ENCODE results near the gene C12orf43.

The C12orf43 gene

DNA sequence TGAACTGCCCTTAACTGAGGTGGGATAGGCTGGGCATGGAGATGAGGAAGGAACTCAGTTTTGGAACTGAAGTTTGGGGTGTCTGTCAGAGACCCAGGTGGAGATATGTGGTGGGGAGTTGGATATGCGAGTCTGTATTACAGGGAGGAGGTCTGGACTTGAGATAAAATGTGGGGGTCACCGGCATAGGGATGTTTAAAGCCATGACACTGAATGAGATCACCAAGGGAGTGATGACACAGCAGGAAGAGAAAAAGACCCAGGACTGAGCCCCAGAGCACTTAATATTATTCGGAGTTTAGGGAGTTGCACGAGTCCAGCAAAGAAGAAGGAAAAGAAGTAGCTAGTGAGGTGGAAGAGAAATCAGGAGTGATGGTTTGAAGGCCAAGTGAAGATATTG is 26.8 kb upstream of the C12orf43 start:
- Mint-ChIP-seq H3K36me3 (peaks cover 2 to 3% of the 10 kb centered on the region in 2 donors), H3K27me3 (peaks cover 40 to 61% of the 10 kb centered on the region in 2 donors), H3K4me3 (no peak overlapping the region), H3K9me3 (peaks cover 0 to 2% of the 10 kb centered on the region in 2 donors), H3K27ac (no peak overlapping the region), H3K4me1 (peaks cover 8 to 13% of the 10 kb centered on the region in 2 donors)
- DNase-seq (no peak), ATAC-seq (replicated peaks) (no peak)

DNA sequence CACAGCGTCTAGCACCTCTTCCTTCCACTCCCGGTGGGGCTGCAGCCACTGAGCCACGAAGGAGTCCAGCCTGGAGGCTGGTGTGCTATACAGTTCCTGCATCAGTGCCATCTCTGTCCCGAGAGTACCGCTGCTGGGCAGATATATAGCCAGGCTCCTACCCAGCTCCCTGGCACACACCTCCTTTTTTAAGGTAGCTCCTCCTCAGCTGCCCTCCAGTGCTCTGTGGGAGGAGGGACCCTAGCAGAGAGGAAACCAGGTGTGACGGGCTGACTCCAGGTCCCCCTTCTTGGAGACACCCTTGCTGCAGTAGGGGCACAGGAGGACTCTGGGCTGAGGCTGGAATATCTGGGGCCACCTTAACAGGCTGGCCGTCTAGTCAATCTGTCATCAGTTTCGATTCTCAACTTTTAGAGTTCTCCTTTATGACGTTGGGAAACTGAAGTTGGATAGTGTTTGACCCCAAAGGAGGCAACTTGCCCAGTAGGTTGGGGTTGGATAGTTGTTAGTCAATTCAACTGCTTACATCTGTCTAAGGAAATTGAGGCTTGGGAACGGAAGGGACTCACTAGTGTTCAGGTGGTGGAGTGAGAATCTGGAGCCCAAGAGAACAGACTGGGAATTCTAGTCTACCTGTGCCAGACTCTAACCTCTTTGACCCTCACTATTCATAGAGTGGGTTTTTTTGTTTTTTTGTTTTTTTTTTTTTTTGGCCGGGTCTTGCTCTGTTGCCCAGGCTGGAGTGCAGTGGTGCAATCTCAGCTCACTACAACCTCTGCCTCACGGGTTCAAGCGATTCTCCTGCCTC is 22.8 kb upstream of the C12orf43 start, which contains the start of gene OASL:
Gene OASL (minus strand): TSS at position 386 of the 808 bp plus-strand sequence. CDS start 275 bp downstream, at position 111.
- H3K4me3 Mint-ChIP-seq = peak within 1 kb of the TSS; percentile 88 to 91
- ATAC-seq (replicated peaks) (peak; percentile 94 to 96), DNase-seq (peak; percentile 49)
- H3K27me3 Mint-ChIP-seq = peaks cover 57 to 65% of the 10 kb centered on the region in 2 donors
- H3K4me1 Mint-ChIP-seq = peaks cover 12 to 19% of the 10 kb centered on the region in 2 donors
- H3K9me3 Mint-ChIP-seq = peaks cover 0 to 2% of the 10 kb centered on the region in 2 donors
- peak within 1 kb of the TSS; percentile 82 for H3K27ac Mint-ChIP-seq
- H3K36me3 Mint-ChIP-seq = peaks cover 3 to 4% of the 10 kb centered on the region in 2 donors

DNA sequence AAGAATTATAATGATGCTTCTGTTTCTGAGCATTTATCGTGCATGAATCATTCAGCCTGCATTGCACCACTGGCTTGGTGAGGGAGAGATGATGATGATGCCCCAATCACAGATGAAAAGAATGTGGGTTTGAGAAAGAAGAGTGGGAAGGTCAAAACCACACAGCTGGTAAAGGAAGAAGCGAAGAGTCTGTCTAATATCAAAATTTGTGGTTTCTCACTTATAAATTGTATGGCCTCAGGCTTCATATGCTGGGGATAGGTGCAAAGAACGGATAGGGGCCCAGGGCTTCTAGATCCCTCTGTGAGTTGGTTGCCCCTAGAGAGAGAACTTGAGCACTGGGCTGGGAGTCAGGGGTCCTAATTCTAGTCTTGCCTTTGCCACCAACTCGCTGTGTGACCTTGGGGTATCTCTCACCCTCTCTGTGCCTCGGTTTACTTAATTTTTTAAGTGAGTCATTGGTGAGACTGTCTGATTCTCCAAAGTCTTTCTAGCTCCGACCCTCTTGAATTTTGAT is 20.6 kb upstream of the C12orf43 start:
- Mint-ChIP-seq H3K36me3 (peaks cover 6% of the 10 kb centered on the region in 2 donors), H3K9me3 (peaks cover 0 to 2% of the 10 kb centered on the region in 2 donors), H3K27ac (no peak overlapping the region), H3K27me3 (peaks cover 53 to 61% of the 10 kb centered on the region in 2 donors), H3K4me1 (peaks cover 13 to 19% of the 10 kb centered on the region in 2 donors), H3K4me3 (no peak overlapping the region)
- no peak for ATAC-seq (replicated peaks)
- no peak for DNase-seq

GRCh38 chr12:121034616-121035305 is 18.5 kb upstream of the C12orf43 start:
- peaks cover 13 to 19% of the 10 kb centered on the region in 2 donors for H3K4me1 Mint-ChIP-seq

DNA sequence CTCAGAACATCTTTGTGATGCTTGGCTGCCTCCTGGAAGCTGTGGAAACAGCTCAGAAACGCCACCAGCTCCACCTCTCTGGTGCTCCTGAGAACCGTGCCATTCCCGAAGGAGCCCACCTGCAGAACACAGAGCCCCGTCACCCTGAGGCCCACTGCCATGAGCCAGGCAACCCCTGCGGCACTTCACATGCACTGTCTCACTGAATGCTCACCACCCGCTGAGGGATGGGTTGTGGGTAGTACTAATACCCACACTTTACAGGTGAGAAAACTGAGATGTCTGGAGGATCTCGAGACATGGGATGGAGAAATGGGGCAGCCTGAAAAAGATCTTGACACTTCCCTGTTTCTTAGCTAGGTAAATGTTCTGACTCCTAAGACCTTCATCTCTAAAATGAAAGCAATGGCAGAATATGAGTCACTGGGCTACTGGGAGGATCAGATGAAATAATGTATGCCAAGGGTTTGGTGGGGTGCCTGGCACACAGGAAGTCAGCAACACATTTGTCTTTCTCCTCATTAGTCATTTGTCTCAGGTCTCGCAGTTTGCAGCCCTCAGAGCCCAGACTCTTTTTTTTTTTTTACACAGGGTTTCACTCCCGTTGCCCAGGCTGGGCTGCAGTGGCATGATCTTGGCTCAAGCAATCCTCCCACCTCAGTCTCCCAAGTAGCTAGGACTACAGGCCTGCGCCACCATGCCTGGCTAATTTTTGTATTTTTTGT is 17.5 kb upstream of the C12orf43 start:
- no peak overlapping the region for H3K4me3 Mint-ChIP-seq
- H3K9me3 Mint-ChIP-seq = no peaks in the 10 kb centered on the region
- H3K4me1 Mint-ChIP-seq = peaks cover 10 to 13% of the 10 kb centered on the region in 2 donors
- peaks cover 3 to 4% of the 10 kb centered on the region in 2 donors for H3K36me3 Mint-ChIP-seq
- H3K27ac Mint-ChIP-seq = no peak overlapping the region
- no peak for DNase-seq
- H3K27me3 Mint-ChIP-seq = peaks cover 41 to 48% of the 10 kb centered on the region in 2 donors
- peak; percentile 31 to 41 for ATAC-seq (replicated peaks)

More at GRCh38 chr12:121034616-121035305, 18.5 kb upstream of the C12orf43 start:
- Mint-ChIP-seq H3K27me3 (peaks cover 44 to 53% of the 10 kb centered on the region in 2 donors), H3K9me3 (peaks cover 0 to 2% of the 10 kb centered on the region in 2 donors), H3K36me3 (peaks cover 6% of the 10 kb centered on the region in 2 donors), H3K27ac (peak overlapping the region; percentile 49), H3K4me3 (no peak overlapping the region)
- no peak for ATAC-seq (replicated peaks)
- DNase-seq = no peak

DNA sequence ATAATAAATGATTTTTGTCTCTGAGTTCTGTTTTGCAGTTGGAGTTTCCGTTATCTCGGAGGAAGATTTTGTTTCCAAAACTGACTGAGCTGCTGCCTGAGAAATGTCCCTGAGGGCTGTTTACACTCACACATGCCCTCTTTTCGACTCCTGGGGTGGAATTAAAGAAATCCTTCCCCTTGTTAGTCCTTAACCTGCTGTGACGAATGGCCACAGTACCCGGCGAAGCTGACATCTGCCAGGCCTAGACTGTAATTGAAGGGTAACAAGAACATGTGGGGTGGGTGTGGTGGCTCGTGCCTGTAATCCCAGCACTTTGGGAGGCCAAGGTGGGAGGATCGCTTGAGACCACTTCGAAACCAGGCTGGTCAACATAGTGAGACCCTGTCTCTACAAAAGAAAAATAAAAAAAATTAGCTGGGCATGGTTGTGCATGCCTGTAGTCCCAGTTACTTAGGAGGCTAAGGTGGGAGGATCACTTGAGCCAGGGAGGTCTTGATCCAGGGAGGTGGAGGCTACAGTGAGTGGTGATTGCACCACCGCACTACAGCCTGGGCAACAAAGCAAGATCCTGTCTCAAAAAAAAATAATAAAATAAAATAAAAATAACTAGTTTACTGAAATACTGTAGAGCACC is 14.4 kb upstream of the C12orf43 start:
- Mint-ChIP-seq H3K27me3 (peaks cover 46 to 57% of the 10 kb centered on the region in 2 donors), H3K4me1 (peaks cover 0 to 1% of the 10 kb centered on the region in 2 donors), H3K9me3 (peaks cover 0 to 1% of the 10 kb centered on the region in 2 donors), H3K36me3 (peaks cover 3 to 4% of the 10 kb centered on the region in 2 donors), H3K27ac (no peak overlapping the region), H3K4me3 (no peak overlapping the region)
- ATAC-seq (replicated peaks) = no peak
- DNase-seq = no peak

- Mint-ChIP-seq H3K4me1 (no peaks in the 10 kb centered on the region), H3K27me3 (peaks cover 20 to 23% of the 10 kb centered on the region in 2 donors), H3K4me3 (no peak overlapping the region), H3K36me3 (peaks cover 0 to 3% of the 10 kb centered on the region in 2 donors), H3K27ac (no peak overlapping the region), H3K9me3 (peaks cover 0 to 1% of the 10 kb centered on the region in 2 donors)
- DNase-seq = no peak
- no peak for ATAC-seq (replicated peaks)
Measured at GRCh38 chr12:121026274-121027045, 10.2 kb upstream of the C12orf43 start.

- no peaks in the 10 kb centered on the region for H3K4me1 Mint-ChIP-seq
- ATAC-seq (replicated peaks) = no peak
- no peak overlapping the region for H3K27ac Mint-ChIP-seq
- DNase-seq = no peak
- peaks cover 0 to 3% of the 10 kb centered on the region in 2 donors for H3K36me3 Mint-ChIP-seq
- H3K27me3 Mint-ChIP-seq = peaks cover 16 to 17% of the 10 kb centered on the region in 2 donors
- peaks cover 0 to 1% of the 10 kb centered on the region in 2 donors for H3K9me3 Mint-ChIP-seq
- no peak overlapping the region for H3K4me3 Mint-ChIP-seq
Measured at GRCh38 chr12:121025442-121026226, 9.3 kb upstream of the C12orf43 start.

- Mint-ChIP-seq H3K4me1 (no peaks in the 10 kb centered on the region), H3K27ac (no peak overlapping the region), H3K36me3 (peaks cover 0 to 3% of the 10 kb centered on the region in 2 donors), H3K9me3 (peaks cover 0 to 1% of the 10 kb centered on the region in 2 donors), H3K27me3 (peaks cover 16 to 17% of the 10 kb centered on the region in 2 donors), H3K4me3 (no peak overlapping the region)
- DNase-seq = no peak
- no peak for ATAC-seq (replicated peaks)
Measured at GRCh38 chr12:121023799-121024198, 7.5 kb upstream of the C12orf43 start.

- no peaks in the 10 kb centered on the region for H3K4me1 Mint-ChIP-seq
- no peak for DNase-seq
Measured at GRCh38 chr12:121022713-121023112, 6.4 kb upstream of the C12orf43 start.

DNA sequence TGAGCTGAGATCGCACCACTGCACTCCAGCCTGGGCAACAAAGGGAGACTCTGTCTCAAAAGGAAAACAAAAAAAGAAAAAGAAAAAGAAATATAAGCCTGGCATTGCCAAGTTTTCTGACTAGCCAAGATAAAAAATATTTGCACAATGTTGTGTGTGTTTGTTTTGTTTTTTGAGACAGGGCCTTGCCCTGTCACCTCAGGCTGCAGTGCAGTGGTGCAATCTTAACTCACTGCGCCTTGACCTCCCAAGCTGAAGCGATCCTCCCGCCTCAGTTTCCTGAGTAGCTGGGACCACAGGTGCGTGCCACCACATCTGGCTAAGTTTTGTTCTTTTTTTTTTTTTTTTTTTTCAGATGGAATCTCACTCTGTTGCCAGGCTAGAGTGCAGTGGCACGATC is 5.5 kb upstream of the C12orf43 start:
- peaks cover 0 to 3% of the 10 kb centered on the region in 2 donors for H3K36me3 Mint-ChIP-seq
- no peak for ATAC-seq (replicated peaks)

More at GRCh38 chr12:121022713-121023112, 6.4 kb upstream of the C12orf43 start:
- no peak for ATAC-seq (replicated peaks)
- Mint-ChIP-seq H3K4me3 (no peak overlapping the region), H3K36me3 (peaks cover 0 to 3% of the 10 kb centered on the region in 2 donors), H3K9me3 (peaks cover 0 to 1% of the 10 kb centered on the region in 2 donors), H3K27me3 (peaks cover 16% of the 10 kb centered on the region in 2 donors), H3K27ac (no peak overlapping the region)

More for the DNA sequence above, 5.5 kb upstream of the C12orf43 start:
- H3K27ac Mint-ChIP-seq = no peak overlapping the region
- no peaks in the 10 kb centered on the region for H3K4me1 Mint-ChIP-seq
- DNase-seq = no peak
- H3K4me3 Mint-ChIP-seq = no peak overlapping the region
- peaks cover 9 to 11% of the 10 kb centered on the region in 2 donors for H3K27me3 Mint-ChIP-seq
- H3K9me3 Mint-ChIP-seq = peaks cover 0 to 1% of the 10 kb centered on the region in 2 donors
